HG03280 (cell line): ENCODE data around the gene PLIN3.
"Not testable (repeated sequence)": the region's sequence is repeated elsewhere in the genome, so short reads cannot be mapped to it uniquely, and the experiment has no call there.

Source experiments
- ATAC-seq: cut with Tn5 transposase; IDR thresholded peaks from one replicate; pipeline ENCODE4 v1.9.1; 2021; ENCODE audit warnings: mild to moderate bottlenecking, moderate library complexity; ENCODE audit not compliant: unreplicated experiment

Gene PLIN3

DNA sequence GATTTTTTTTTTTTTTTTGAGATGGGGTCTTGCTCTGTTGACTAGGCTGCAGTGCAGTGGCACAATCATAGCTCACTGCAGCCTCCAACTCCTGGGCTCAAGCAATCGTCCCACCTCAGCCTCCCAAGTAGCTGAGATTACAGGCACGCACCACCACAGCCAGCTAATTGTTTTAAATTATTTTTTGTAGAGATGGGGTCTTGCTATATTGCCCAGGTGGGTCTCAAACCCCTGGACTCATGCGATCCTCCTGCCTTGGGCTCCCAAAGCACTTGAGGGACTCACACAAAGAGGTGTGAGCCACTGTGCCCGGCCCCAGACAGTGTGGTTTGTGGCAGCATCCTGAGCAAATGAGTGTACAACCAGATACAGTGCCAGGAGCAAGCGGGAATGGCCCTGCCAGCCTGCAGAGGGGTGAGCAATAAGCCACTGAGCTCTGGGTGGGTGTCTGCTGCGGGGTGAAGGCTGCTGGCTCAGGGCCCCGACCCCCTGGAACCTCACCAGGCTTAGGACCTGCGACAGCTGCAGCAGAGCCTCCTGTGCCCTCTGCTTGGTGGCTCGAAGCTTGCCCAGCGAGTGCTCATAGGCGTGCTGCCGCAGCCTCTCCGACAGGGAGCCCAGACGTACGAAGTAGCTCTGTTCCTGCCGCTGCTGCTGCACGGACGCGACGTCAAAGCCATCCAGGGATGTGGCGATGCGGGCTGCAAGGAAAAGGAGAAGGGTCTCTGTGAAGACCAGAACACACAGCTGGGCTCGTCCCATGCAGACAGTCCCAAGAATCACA lies 20.1 kb downstream of the PLIN3 start:
- ATAC-seq = no peak

DNA sequence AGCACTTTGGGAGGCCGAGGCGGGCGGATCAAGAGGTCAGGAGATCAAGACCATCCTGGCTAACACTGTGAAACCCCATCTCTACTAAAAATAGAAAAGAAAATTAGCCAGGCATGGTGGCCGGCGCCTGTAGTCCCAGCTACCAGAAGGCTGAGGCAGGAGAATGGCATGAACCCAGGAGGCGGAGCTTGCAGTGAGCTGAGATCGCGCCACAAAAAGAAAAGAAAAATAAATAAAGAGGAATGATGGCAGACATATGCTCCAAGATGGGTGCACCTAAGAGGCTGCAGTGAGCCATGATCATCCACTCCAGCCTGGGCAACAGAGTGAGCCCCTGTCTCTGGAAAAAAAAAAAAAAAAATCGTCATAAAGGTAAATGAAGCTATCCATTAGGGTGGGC lies 21.5 kb downstream of the PLIN3 start:
- not testable (repeated sequence) for ATAC-seq

DNA sequence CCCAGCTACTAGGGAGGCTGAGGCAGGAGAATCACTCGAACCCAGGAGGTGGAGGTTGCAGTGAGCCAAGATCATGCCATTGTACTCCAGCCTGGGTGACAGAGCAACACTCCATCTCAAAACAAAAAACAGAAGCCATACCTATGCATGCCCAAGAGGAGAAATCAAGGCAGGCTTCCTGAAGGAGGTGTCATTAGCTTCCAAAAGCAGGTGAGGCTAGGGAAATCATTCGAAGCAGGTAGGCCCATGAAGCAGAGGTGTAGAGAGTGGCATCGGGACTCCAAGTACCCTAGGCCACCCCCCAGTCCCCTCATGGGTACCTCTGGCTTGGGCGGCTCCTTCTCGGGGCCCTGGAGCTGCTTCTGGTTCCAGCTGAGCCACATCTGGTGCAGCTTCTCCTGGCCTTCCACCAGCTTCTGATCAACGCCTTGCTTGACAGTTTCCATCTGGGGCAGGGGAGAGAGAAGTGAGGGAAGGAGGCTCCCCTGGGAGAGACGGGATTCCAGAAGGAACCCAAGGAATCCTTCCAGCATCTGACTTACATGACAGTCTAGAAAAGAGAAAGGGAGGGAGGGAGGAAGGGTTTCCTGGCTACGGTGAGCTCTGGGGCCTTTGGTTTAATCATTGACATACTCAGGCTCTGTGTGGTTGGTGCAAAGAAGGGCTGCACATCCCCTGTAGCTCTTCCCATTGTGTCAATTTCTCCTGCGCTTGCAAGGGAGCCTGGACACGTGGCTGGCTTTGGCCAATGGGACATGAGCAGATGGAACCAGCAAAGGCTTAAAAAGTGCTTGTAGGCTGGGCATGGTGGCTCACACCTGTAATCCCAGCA lies 22.9 kb downstream of the PLIN3 start:
- no peak for ATAC-seq

DNA sequence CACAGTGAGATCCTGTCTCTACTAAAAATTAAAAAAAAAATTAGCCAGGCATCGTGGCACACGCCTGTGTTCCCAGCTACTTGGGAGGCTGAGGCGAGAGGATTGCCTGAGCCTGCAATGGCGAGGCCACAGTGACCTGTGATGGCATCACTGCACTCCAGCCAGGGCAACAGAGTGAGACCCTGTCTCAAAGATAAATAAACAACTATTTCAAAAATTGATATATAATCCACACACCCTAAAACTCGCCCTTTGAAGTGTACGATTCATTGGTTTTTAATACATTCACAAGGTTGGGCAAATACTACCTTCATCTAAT lies 23.9 kb downstream of the PLIN3 start:
- no peak for ATAC-seq

DNA sequence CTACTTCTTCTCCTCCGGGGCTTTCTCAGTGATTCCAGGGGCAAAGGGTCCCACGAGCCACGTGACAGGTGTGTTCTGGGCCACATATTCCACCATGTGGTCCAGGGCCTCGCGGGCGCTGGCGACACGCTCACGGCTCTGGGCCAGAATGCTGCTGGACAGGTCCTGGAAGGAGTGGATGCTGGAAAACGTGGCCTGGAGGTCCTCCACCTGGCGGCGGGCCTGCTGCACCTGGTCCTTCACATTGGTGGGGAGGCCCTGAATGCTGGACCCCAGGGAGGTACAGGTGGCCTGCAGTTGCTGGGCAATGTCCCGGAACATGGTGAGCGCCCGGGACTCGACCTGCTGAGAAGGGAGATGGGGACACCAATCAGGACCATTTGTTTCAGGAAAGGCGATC lies 28.3 kb downstream of the PLIN3 start:
- ATAC-seq = no peak

DNA sequence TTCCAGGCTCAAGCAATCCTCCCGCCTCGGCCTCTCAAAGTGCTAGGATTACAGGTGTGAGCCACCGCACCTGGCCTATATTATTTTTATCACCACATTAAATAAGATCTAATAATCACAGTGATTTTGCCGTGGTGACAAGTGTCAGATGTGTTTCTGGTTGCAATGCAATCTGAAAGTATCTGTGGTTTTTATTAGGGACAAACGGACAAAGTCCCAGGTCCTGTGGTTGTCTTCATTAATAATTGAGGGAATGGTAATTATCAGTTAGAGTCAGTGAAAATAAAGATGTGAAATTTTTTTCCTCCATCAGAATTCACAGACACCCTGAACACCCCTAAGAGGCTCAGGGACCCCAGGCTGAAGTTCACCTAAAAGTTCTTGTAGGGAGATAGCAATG lies 34.7 kb downstream of the PLIN3 start:
- no peak for ATAC-seq

DNA sequence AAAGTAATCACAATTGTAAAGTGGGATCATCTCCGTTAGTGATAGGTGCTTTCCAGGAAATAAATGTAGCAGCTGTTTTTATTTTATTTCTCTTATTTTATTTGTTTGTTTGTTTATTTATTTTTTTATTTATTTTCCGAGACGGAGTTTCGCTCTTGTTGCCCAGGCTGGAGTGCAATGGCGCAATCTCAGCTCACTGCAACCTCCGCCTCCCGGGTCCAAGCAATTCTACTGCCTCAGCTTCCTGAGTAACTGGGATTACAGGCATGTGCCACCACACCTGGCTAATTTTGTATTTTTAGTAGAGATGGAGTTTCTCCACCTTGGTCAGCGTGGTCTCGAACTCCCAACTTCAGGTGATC lies 35.5 kb downstream of the PLIN3 start:
- ATAC-seq = not testable (repeated sequence)

DNA sequence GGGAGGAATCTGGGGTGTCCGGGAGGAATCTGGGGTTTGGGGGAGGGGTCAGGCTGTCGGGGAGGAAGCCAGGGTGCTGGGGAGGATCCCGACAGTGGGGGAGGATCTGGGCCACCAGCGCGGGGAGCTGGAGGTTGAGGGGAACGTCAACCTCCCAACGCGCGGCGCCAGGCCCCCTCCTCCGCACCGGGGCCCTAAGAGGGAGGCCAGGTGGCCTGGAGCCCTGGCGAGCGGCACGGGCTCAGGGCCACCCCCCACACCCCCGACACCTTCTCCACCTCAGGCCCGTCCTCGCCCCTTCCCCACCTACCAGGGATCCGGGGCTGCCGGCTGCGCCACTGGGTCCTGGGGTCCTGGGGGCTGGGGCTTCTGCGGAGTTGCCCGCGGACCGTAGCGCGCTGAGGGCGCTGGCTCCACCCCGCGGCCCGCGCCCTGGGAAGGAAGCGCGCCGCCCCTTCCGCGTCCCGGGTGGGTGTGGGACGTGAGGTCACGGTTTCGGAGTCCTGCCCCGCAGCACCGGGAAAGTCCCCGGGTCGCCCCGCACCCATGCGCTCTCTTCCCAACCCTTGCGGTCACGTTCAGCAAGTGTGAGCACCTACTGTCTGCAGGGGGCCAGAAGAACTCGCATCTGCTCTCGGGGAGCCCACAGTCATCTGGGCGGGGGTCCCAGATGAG lies 36.0 kb downstream of the PLIN3 start, which contains the start of gene TICAM1:
TICAM1 (minus strand) TSS at position 409 of the 675 bp plus-strand sequence. CDS start 13,335 bp downstream, outside the sequence.
- peak; percentile 78 for ATAC-seq

DNA sequence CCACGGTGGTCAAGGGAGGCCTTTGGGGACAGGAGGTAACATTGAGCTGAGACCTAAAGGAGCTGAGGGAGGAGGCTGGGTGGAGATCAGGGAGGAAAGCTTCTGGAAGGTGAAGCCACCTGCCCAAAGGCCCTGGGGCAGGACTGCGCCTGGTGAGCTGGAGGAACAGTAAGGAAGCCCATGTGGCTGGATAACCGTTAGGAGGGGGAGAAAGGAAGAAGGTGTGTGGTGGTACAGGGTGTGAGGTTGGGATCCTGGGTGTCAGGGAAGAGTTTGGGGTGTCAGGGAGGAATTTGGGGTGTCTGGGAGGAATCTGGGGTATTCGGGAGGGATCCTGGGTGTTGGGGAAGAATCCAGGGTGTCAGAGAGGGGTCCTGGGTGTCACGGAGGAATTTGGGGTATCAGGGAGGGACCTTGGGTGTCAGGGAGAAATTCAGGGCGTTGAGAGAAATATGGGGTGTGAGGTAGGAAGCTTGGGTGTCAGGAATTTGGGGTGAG lies 36.6 kb downstream of the PLIN3 start:
- ATAC-seq = no peak

DNA sequence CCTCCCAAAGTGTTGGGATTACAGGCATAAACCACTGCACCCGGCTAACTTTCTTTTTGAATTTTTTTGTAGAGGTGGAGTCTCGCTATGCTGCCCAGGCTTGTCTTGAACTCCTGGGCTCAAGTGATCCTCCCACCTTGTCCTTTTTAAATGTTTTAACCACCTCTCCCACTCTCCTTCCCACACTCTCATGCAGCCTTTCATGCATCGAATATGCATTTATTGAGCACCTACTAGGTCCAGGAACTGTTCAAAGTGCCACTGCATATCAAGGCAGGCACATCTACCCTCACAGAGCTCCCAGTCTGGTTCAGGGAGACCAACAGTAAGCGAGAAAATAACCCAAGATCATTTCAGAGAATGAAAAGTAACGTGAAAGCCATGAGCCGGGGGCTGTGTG lies 37.1 kb downstream of the PLIN3 start:
- no peak for ATAC-seq

DNA sequence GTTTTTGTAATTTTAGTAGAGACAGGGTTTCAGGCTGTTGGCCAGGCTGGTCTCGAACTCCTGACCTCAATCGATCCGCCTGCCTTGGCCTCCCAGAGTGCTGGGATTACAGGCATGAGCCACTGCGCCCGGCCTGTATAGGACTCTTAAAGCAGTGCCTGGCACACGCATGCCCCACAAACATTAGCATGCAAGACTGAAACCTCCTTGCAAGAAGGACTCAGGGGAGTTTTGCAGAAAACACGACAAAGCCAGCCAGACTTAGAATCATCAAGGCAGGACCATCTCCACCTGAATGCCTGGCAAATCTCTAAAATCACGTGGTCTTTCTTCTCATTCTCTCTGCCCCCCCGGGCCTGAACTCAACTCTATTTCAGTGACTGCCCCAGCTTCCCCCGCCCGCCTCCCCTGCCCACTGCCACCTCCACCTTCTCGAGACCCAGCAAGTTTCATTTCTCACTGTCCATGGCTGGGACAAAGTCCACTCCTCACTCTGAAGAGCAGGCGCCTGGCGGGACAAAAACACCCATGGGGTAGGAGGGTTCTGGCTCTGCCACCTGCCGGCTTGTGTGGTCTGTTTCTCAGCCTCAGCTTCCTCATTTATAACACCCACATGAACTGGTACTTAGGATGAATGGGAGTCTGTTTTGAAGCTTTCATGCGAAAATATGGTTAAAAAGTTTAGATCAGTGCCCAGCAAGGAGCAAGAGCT lies 38.3 kb downstream of the PLIN3 start:
- ATAC-seq = no peak

DNA sequence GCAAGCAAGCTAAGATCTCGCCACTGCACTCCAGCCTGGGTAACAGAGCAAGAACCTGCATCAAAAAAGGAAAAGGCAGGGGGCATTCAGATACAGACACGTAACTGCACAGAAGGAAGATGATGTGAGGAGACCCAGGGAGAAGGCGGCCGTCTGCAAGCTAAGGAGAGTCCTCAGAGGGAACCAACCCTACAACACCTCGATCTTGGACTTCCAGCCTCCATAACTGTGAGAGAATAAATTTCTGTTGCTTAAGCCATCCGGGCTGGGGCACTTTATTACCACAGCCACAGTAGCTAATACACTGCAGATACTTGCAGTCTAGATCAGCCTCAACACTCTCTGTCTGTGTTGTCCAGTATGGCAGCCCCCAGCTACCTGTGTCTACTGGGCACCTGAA lies 43.9 kb downstream of the PLIN3 start:
- no peak for ATAC-seq

DNA sequence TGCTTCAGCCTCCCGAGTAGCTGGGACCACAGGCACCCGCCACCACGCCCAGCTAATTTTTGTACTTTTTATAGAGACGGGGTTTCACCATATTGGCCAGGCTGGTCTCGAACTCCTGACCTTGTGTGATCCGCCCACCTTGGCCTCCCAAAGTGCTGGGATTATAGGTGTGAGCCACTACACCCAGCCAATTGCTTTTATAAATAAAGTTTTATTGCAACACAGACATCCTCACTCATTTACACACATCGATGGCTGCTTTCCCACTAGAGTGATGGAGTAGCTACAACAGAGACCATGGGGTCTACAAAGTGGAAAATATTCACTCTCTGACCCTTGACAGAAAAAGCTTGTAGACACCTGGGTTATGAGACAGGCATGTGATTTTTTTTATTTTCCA lies 45.1 kb downstream of the PLIN3 start:
- ATAC-seq = not testable (repeated sequence)

DNA sequence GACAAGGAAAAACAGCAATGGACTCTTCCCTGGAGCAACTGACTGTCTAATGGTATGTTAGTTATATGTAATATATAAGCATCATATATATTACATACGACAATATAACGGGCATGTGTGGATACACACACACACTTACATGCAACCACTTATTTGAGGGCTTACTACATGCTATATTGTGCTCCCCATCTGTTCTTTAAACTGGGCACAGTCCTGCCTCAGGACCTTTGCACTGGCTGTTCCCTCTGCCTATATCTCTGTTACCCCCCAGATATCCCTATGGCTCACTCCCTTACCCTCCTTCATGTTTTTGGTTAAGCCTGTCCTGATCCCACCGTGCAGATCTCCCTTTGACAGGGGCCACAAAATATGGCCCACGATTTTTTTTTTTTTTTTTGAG lies 46.2 kb downstream of the PLIN3 start:
- no peak for ATAC-seq

DNA sequence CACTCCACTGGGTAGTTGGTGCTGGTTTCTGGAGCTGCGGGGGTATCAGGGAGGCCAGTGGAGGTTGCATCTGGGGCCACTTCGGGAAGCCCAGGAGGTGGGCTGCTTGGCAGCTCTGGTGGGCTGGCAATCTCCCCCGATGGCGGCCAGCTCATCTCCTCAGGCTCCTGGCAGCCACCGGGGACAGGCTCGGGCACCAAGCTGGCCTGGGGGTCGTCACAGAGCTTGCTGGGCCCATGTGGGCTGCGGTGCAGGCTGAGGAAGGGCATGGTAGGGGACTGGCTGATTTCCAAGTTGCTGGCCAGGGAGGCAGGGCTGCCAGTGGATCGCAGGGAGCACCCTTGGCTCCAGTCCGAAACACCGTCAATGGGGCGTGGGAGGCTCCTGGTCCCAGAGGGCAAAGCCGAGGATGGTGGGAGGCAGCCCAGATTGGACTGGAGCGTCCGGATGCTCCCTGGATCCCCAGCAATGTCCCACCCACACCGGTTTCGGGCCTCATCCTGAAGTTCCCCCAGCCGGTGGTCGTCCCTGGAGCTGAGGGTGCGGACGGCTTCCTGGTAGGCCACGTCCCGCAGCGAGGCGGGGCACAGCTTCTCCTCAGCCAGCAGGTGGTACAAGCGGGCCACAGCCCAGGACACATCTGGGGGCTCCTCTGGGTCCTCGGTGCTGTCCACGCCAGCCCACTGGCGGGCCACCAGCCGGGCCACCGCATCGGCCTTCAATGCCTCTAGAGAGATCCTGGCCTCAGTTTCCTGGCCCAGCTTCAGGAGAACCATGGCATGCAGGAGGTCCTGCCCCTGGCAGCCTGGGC lies 49.8 kb downstream of the PLIN3 start:
- ATAC-seq = no peak

DNA sequence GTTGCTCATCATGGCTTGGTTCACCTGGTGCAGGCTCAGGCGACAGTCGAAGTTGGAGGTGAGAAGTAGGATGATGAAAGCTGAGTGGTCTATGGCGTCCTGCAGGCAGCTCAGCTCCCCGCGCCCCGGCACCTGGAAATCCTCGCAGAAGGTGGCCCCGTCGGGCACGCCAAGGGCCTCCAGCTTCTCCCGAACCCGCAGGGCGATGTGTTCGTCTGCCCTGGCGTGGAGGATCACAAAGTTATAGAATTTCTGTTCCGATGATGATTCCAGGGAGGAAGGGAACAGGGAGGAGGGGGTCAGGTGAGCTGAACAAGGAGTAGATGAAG lies 50.6 kb downstream of the PLIN3 start:
- no peak for ATAC-seq

DNA sequence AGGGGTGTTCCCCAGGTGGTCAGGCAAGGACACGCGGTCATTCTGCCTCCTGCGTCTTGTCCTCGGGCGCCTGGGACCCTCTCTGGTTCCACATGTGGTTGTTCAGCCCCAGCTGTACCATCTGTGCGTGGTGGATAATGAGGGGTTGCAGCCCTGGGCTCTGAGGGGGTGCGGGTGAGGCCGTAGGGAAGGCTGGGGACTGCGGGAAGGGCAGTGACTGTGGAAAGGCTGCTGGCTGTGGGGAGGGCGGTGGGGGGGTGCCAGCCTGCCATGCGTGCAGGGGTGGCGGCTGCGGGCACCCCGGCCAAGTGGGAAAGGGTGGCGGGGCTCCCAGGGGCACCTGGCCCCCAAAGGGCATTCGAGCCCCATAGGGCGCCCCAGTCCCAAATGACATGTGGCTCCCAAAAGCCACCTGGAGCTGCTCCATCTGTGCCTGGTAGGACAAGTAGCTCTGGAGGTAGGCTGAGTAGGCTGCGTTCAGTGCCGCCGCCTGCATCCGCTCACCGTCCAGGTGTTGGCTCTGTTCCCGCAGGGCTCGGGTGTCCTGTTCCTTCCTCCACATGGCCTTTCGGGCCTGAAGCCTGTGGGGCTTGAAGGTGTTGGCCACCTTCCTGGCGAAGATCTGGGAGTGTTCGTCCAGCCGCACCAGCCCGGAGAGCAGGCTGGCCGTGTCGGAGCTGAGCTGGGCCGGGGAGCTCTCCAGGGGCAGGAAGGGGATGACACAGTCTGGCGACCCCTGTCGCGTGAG lies 51.1 kb downstream of the PLIN3 start:
- ATAC-seq = no peak

DNA sequence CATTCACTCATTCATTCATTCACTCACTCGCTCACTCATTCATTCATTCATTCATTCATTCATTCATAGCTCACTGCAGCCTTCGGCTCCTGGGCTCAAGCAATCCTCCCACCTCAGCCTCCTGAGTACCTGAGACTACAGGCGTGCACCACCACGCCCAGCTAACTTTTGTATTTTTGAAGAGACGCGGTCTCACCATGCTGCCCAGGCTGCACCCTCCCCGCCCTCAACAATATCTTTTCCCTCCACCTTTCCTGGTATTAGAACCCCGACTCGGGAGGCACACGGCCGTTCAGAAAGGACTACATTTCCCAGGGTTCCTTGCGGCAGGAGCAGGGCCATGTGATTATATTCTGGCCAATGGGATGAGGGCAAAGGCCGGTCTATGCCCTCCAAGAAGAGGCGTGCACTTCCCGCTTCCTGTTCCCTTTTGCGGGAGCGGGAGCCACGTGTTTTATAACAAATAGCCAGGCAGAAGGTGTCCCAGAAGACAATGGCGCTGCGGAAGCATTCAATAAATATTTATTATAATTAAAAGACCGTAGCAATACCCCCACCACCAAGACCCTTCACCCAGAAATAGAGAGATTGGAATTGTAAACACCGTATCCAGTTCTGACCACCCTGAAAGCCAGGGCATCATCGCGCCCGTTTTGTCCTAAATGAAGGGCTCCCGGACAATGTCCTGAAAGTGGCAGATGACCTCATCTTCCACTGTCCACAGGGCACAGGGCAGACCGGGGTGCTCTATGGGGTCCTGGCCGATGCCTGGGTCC lies 51.9 kb downstream of the PLIN3 start:
- ATAC-seq = no peak
